Regular cardiac myocyte (primary cell): ENCODE results near the gene CELA3A. TPM values are rescaled to one million over a fixed set of nuclear protein-coding genes. Genes with fewer than 3 reads are reported as not detected.

ENCODE experiments used
- total RNA-seq: library from RNA; depleted of rRNA; stranded (reverse); fragments of >200 nt; gene quantifications from 2 replicates; pipeline ENCODE4 v1.2.3, GENCODE V29; 2014

CELA3A gene
- not detected in 2 replicates for total RNA-seq

GRCh38 chr1:22001409-22001808 is at the start of gene CELA3A:
Gene CELA3A (plus strand): TSS chr1:22001657. CDS start chr1:22001675, 18 bp downstream.

GRCh38 chr1:21976703-21977239 is 24.7 kb upstream of the CELA3A start, which contains the start of gene CELA3B:
Gene CELA3B (plus strand): TSS chr1:21977022. CDS start chr1:21977040, 18 bp downstream.

GRCh38 chr1:22052115-22053016 is 50.9 kb downstream of the CELA3A start, which contains the start of gene CDC42:
Gene CDC42 (plus strand): TSS chr1:22052709. CDS start chr1:22078479, 25,770 bp downstream.

Other genes starting within 250 kb of the CELA3A start
- gene USP48, start 218.5 kb upstream of the CELA3A start, total RNA-seq: 36.9 and 43.3 TPM in 2 replicates
- 0.28 TPM in 1 of 2 replicates, not detected in the other for gene LDLRAD2, start 189.4 kb upstream of the CELA3A start, total RNA-seq
- 158 and 164 TPM in 2 replicates for gene HSPG2, start 64.3 kb upstream of the CELA3A start, total RNA-seq
- not detected in 2 replicates for gene CELA3B, start 24.6 kb upstream of the CELA3A start, total RNA-seq
- gene CDC42, start 51.1 kb downstream of the CELA3A start, total RNA-seq: 466 and 585 TPM in 2 replicates
- under 0.01 TPM in 1 of 2 replicates, not detected in the other for gene WNT4, start 141.4 kb downstream of the CELA3A start, total RNA-seq